ENCODE results near the gene ADAMTS3.
A peak's percentile ranks its signal among the peaks of the same experiment; 100 is the strongest.

ADAMTS3 gene

DNA sequence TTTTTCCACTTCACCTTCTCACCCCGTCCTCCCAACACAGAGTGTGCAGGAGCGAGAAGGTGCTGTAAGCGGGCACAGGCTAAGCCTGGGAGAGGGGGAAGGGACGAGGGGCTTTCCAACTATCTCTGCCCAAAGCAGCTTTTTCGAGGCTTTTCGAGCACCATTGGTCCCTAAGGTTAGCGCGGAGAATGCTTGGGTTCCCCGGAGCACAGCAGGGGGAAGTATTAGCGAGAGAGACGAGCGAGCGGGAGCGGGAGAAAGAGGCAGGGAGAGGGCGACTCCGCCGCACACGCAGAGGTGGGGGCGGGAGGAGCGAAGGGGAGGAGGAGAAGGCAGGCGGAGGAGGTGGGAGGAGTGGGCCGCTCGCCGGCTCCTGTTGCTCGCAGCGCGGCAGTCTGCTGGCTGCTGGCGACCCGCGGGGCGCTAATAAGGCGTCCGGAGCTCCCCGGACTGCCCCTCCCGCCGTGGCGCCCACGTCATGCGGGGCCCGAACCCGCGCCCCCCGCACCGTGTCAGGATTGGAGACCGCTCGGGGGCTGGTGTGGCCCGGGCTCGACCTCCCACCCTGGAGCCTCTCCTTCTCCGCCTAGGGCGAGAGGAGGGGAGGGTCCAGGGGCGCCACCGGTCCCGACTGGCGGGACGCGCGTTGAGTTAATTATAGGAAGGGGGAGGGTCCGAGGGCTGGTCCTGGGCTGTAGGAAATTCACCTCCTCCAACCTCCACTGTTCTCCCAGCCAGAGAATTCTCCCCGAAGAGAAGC is at the start of gene ADAMTS3 (continued):
- TF ChIP-seq, protein P1, sequence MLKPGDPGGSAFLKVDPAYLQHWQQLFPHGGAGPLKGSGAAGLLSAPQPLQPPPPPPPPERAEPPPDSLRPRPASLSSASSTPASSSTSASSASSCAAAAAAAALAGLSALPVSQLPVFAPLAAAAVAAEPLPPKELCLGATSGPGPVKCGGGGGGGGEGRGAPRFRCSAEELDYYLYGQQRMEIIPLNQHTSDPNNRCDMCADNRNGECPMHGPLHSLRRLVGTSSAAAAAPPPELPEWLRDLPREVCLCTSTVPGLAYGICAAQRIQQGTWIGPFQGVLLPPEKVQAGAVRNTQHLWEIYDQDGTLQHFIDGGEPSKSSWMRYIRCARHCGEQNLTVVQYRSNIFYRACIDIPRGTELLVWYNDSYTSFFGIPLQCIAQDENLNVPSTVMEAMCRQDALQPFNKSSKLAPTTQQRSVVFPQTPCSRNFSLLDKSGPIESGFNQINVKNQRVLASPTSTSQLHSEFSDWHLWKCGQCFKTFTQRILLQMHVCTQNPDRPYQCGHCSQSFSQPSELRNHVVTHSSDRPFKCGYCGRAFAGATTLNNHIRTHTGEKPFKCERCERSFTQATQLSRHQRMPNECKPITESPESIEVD (tag by site-specific recombination; IDR thresholded peaks at IDR 0.05): no peak; the same call in 1 of the 2 replicates
- TF ChIP-seq ZFP69B (tag by site-specific recombination; IDR thresholded peaks at IDR 0.05): 0 out of 2 replicates have a peak, but pooled peaks have one; percentile 15
- TF ChIP-seq, protein P2, sequence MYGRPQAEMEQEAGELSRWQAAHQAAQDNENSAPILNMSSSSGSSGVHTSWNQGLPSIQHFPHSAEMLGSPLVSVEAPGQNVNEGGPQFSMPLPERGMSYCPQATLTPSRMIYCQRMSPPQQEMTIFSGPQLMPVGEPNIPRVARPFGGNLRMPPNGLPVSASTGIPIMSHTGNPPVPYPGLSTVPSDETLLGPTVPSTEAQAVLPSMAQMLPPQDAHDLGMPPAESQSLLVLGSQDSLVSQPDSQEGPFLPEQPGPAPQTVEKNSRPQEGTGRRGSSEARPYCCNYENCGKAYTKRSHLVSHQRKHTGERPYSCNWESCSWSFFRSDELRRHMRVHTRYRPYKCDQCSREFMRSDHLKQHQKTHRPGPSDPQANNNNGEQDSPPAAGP (tag by site-specific recombination; IDR thresholded peaks at IDR 0.05): 0 out of 2 replicates have a peak, but pooled peaks have one; percentile 62
- TF ChIP-seq KLF8 (tag by site-specific recombination; IDR thresholded peaks at IDR 0.05): peak; percentile 57; the same call in 1 of the 2 replicates
- peak; percentile 71 for TF ChIP-seq PRDM1 (tag by site-specific recombination; IDR thresholded peaks at IDR 0.05)
- TF ChIP-seq ZXDB (tag by site-specific recombination; IDR thresholded peaks at IDR 0.05): peak; percentile 33; the same call in 1 of the 2 replicates
- TF ChIP-seq ZBTB1 (tag by site-specific recombination; IDR thresholded peaks at IDR 0.05): 0 out of 2 replicates have a peak, but pooled peaks have one; percentile 12
- TF ChIP-seq ZFP37 (tag by site-specific recombination; IDR thresholded peaks at IDR 0.05): 0 out of 2 replicates have a peak, but pooled peaks have one; percentile 20
- TF ChIP-seq ZNF629 (tag by site-specific recombination; IDR thresholded peaks at IDR 0.05): peak; percentile 41; the same call in 1 of the 2 replicates
- TF ChIP-seq ZBTB8A (tag by site-specific recombination; IDR thresholded peaks at IDR 0.05): peak; percentile 85
- no peak for TF ChIP-seq HOXA7 (CRISPR knock-in tag; IDR thresholded peaks at IDR 0.05; ENCODE audit: borderline replicate concordance)
- TF ChIP-seq, protein P3, sequence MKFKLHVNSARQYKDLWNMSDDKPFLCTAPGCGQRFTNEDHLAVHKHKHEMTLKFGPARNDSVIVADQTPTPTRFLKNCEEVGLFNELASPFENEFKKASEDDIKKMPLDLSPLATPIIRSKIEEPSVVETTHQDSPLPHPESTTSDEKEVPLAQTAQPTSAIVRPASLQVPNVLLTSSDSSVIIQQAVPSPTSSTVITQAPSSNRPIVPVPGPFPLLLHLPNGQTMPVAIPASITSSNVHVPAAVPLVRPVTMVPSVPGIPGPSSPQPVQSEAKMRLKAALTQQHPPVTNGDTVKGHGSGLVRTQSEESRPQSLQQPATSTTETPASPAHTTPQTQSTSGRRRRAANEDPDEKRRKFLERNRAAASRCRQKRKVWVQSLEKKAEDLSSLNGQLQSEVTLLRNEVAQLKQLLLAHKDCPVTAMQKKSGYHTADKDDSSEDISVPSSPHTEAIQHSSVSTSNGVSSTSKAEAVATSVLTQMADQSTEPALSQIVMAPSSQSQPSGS (tag by site-specific recombination; IDR thresholded peaks at IDR 0.05; ENCODE audit: low read depth): no peak
- TF ChIP-seq, protein P4, sequence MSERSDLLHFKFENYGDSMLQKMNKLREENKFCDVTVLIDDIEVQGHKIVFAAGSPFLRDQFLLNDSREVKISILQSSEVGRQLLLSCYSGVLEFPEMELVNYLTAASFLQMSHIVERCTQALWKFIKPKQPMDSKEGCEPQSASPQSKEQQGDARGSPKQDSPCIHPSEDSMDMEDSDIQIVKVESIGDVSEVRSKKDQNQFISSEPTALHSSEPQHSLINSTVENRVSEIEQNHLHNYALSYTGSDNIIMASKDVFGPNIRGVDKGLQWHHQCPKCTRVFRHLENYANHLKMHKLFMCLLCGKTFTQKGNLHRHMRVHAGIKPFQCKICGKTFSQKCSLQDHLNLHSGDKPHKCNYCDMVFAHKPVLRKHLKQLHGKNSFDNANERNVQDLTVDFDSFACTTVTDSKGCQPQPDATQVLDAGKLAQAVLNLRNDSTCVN (tag by site-specific recombination; optimal IDR thresholded peaks at IDR 0.05): peak; percentile 66
- TF ChIP-seq, protein P5, sequence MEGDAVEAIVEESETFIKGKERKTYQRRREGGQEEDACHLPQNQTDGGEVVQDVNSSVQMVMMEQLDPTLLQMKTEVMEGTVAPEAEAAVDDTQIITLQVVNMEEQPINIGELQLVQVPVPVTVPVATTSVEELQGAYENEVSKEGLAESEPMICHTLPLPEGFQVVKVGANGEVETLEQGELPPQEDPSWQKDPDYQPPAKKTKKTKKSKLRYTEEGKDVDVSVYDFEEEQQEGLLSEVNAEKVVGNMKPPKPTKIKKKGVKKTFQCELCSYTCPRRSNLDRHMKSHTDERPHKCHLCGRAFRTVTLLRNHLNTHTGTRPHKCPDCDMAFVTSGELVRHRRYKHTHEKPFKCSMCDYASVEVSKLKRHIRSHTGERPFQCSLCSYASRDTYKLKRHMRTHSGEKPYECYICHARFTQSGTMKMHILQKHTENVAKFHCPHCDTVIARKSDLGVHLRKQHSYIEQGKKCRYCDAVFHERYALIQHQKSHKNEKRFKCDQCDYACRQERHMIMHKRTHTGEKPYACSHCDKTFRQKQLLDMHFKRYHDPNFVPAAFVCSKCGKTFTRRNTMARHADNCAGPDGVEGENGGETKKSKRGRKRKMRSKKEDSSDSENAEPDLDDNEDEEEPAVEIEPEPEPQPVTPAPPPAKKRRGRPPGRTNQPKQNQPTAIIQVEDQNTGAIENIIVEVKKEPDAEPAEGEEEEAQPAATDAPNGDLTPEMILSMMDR (tag by site-specific recombination; IDR thresholded peaks at IDR 0.05): peak; percentile 62
- TF ChIP-seq ZNF341 (tag by site-specific recombination; IDR thresholded peaks at IDR 0.05; ENCODE audit: low read depth): peak; percentile 62; the same call in 1 of the 2 replicates
- TF ChIP-seq SP2 (tag by site-specific recombination; IDR thresholded peaks at IDR 0.05): peak; percentile 73
- TF ChIP-seq, protein P6, sequence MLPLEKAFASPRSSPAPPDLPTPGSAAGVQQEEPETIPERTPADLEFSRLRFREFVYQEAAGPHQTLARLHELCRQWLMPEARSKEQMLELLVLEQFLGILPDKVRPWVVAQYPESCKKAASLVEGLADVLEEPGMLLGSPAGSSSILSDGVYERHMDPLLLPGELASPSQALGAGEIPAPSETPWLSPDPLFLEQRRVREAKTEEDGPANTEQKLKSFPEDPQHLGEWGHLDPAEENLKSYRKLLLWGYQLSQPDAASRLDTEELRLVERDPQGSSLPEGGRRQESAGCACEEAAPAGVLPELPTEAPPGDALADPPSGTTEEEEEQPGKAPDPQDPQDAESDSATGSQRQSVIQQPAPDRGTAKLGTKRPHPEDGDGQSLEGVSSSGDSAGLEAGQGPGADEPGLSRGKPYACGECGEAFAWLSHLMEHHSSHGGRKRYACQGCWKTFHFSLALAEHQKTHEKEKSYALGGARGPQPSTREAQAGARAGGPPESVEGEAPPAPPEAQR (tag by site-specific recombination; IDR thresholded peaks at IDR 0.05): no peak
- no peak for TF ChIP-seq ZNF248 (tag by site-specific recombination; IDR thresholded peaks at IDR 0.05)
- TF ChIP-seq ZNF664 (tag by site-specific recombination; IDR thresholded peaks at IDR 0.05): no peak
- TF ChIP-seq ZBTB20 (tag by site-specific recombination; IDR thresholded peaks at IDR 0.05): peak; percentile 70
- no peak for TF ChIP-seq ZNF214 (tag by site-specific recombination; IDR thresholded peaks at IDR 0.05; ENCODE audit: borderline replicate concordance)
- TF ChIP-seq, protein P7, sequence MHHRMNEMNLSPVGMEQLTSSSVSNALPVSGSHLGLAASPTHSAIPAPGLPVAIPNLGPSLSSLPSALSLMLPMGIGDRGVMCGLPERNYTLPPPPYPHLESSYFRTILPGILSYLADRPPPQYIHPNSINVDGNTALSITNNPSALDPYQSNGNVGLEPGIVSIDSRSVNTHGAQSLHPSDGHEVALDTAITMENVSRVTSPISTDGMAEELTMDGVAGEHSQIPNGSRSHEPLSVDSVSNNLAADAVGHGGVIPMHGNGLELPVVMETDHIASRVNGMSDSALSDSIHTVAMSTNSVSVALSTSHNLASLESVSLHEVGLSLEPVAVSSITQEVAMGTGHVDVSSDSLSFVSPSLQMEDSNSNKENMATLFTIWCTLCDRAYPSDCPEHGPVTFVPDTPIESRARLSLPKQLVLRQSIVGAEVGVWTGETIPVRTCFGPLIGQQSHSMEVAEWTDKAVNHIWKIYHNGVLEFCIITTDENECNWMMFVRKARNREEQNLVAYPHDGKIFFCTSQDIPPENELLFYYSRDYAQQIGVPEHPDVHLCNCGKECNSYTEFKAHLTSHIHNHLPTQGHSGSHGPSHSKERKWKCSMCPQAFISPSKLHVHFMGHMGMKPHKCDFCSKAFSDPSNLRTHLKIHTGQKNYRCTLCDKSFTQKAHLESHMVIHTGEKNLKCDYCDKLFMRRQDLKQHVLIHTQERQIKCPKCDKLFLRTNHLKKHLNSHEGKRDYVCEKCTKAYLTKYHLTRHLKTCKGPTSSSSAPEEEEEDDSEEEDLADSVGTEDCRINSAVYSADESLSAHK (tag by site-specific recombination; IDR thresholded peaks at IDR 0.05): no peak
- TF ChIP-seq, protein P8, sequence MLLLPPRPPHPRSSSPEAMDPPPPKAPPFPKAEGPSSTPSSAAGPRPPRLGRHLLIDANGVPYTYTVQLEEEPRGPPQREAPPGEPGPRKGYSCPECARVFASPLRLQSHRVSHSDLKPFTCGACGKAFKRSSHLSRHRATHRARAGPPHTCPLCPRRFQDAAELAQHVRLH (tag by site-specific recombination; IDR thresholded peaks at IDR 0.05): no peak
- TF ChIP-seq HOXD13 (CRISPR knock-in tag; IDR thresholded peaks at IDR 0.05; ENCODE audit: borderline replicate concordance): no peak
- TF ChIP-seq, protein P9, sequence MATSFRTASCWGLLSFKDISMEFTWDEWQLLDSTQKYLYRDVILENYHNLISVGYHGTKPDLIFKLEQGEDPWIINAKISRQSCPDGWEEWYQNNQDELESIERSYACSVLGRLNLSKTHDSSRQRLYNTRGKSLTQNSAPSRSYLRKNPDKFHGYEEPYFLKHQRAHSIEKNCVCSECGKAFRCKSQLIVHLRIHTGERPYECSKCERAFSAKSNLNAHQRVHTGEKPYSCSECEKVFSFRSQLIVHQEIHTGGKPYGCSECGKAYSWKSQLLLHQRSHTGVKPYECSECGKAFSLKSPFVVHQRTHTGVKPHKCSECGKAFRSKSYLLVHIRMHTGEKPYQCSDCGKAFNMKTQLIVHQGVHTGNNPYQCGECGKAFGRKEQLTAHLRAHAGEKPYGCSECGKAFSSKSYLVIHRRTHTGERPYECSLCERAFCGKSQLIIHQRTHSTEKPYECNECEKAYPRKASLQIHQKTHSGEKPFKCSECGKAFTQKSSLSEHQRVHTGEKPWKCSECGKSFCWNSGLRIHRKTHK (tag by site-specific recombination; IDR thresholded peaks at IDR 0.05): no peak

Data from HEK293 (cell line).